HG02571 (cell line): ENCODE results near the gene WNT8A.
"Not testable (repeated sequence)": the region's sequence is repeated elsewhere in the genome, so short reads cannot be mapped to it uniquely, and the experiment has no call there.

Experiments used
- ATAC-seq: cut with Tn5 transposase; IDR thresholded peaks from one replicate; pipeline ENCODE4 v1.9.1; 2021; ENCODE audit warnings: mild to moderate bottlenecking, moderate library complexity; ENCODE audit not compliant: unreplicated experiment

The WNT8A gene, protein sequence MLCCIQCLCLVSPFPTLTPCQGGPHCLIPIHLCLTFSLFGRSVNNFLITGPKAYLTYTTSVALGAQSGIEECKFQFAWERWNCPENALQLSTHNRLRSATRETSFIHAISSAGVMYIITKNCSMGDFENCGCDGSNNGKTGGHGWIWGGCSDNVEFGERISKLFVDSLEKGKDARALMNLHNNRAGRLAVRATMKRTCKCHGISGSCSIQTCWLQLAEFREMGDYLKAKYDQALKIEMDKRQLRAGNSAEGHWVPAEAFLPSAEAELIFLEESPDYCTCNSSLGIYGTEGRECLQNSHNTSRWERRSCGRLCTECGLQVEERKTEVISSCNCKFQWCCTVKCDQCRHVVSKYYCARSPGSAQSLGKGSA

DNA sequence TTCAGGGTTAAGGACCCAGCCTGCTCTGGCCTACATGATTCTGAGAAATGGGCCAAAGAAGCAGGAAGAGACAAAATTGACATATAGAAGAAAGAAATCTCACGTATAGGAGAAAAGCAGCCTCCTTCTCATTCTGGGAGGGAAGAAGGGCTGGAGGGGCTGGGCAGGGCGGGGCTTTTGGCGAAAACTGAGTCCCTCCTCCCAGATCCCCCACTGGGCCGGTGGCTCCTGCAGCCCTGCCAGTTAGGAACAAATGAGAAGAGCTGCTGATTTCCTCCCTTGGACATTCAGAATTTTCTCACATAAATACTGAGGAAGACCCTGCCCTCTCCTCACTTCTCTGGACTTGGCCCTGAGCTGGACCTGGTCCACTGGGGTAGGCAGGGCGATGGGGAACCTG lies at the start of gene WNT8A:
TSS of gene WNT8A (plus strand) at position 332 of the 400 bp plus-strand sequence. CDS start 95 bp downstream, outside the sequence.
- ATAC-seq, result no peak

DNA sequence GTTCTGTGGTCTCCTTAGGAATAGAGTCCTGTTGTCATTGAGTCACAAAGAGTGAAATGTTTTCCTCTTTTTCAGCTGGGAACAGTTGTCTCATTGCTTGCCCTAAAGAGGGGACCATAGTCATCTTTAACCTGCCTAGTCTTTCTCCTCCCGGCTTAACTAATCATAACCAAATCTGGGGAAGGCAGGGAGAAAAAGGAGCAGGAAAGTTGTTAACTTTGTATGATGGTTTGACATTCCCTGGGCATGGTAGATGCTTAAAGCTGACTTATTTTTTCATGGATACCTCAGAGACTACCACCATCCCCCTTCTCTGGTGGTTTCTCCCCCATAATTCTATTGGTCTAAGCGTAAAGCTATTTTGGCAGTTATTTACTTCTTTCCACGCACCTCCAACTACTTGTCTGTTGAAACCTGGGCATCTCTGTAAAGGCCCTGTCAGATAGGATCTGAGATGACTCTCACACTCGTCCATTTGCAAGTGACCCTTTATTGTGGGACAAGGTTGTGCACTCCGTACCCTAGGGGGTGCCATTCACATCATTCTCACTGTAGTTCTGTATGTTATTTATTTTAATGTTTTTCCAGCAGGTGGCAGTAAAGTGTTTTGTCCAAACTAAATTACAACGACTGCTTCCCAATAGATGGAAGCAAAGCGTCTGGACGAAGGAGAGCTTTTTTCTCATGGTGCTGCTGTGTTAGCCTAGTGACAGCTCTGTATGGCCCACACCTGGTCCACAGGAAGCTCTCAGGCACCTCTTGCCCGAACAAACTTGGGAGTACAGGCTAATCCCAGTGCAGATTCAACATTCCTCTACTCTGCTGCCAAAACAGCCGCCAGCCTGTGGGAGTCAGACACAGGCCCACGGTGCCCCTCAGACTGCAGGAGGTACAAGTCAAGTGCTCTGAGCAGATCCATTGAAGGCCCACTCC lies 48.0 kb upstream of the WNT8A start:
- ATAC-seq, result no peak

DNA sequence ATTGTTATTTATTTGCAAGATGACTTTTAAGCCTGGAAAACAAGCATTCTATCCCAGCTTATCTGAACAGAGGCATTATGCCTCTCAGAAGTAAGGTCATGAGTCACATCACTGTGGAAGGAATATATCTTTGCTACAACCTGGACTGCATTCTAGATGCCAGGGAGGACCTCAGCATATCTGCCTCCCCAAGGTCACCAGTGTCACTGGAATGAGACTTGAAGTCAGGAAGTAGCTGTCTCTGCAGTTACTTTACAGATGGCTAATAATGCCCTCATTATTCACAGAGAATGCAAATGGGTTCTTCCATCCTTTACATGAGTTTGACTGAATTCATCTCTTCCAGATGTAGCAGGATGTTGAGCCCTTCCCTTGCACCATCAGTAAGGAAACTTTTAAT lies 46.6 kb upstream of the WNT8A start:
- no peak for ATAC-seq

DNA sequence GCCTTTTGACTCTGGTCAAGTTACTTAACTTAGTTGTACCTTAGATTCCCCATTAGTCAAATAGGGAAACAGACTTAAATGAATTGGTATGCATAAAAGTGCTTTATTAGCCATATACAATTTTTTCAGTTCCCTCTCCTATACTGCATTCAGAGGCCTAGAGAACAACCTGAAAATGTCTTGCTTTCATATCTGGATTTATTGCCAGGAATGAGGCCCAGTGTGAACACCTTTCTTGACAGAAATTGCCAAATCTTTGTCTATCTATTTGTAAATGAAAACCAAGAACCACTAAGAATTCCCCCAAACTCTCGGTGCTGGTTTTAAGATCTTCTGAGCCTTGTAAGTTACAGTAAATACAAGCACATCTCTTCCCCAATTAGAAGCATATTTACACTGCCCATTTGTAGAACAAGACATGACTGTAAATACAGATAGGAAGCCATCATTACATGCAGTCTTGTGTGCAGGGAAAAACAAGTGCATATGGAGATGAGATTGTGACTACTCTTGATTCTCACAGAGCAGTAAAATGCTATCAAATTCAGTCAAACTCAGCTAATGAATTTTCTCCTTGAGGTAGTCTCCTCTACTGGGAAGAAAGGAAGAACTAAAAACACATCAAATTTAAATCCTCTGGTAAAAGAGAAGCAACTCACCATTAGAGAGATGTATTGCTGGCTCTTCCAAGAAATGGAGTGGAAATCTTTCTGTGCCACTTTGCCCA lies 45.8 kb upstream of the WNT8A start:
- ATAC-seq, result no peak

DNA sequence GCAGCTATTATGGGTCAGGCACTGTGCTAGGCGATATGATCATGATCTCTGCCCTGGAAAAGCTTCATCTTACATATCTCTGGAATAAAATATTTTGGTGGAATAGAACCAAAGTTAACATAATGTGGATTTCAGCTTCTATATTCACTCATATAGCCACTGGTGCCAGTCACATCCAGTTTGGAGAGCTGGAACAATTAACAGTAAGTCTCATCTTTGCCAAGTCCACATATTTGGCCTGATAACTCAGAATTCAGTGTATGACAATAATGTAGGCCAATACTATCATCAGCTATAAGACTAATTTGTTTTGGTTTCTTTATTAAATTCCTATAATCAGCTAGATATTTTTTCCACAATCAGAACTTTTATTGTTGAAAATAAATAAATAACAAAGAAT lies 45.0 kb upstream of the WNT8A start:
- ATAC-seq, result no peak

DNA sequence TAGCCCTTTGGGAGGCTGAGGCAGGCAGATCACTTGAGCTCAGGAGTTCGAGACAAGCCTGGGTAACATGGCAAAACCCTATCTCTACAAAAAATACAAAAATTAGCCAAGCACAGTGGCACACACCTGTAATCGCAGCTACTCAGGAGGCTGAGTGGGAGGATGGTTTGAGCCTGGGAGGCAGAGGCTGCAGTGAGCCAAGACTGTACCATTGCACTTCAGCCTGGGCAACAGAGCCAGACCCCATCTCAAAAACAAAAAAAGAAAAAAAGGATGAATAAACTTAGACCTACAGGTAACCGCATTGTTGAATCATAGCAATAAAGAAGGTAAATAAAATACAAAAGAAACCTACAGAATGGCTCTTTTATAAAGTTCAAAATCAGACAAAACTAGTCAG lies 38.5 kb upstream of the WNT8A start:
- not testable (repeated sequence) for ATAC-seq

DNA sequence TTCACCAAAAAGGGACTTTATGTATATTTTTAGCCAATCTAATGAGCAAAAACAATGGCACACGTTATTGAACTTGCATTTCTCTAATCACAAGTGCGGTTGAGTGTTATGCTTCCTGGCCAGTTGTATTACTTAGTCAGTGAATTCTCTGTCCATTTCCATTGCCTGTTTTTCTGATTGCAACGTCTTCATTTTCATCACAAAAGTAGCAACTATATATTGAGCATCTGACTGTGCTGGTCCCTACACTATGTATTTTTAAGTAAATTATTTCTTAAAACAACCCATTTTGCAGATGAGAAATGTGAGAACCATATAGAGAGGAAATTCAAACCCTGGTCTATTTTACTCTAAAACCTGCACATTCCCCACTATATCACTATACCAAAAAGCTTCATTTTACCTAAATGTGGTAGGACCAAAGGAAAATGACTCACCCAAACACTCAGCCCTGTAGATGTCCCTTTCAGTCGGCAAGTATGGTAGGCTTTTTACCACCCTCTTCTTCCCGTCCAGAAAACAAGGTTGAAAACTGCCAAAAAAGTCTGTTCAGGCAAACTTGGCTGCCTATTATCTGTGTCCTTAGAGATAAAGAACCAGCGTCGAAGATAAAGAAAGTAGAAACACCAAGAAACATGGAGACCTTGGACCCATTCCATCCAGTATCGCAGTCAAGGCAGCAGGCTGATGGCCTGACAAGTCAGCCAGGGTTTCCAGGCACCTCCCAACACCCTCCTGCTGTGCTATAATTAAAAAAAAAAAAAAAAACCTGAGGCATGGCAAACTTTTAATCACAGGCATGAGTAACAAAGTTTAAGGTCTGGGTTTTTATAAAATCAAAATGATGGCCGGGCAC lies 32.2 kb upstream of the WNT8A start:
- no peak for ATAC-seq

DNA sequence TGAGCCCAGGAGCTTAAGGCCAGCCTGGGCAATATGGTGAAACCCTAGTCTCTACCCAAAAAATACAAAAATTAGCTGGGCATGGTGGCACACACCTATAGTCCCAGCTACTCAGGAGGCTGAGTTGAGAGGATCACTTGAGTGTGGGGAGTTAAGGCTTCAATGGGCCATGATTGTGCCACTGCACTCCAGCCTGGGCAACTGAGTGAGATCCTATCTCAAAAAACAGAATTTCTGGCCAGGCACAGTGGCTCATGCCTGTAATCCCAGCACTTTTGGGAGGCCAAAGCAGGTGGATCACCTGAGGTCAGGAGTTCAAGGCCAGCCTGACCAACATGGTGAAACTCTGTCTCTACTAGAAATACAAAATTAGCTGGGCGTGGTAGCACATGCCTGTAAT lies 31.1 kb upstream of the WNT8A start:
- ATAC-seq, result not testable (repeated sequence)

DNA sequence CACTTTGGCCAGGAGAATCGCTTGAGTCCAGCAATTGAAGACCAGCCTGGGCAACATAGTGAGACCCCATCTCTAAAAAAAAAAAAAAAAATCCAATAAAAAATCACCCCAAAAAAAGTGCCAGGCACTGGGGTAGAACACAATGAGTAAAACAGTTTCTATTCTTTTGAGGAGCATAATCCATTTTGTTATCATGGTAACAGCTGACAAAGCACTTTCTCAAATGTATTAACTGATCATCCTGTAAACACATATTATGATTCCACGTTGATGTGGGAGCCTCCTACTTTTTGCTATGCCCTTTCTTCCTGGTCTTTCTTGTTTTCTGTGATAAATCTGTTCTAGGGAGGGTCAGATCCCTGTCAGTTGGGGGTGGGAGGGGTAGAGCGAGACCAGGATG lies 30.3 kb upstream of the WNT8A start:
- ATAC-seq, result no peak

DNA sequence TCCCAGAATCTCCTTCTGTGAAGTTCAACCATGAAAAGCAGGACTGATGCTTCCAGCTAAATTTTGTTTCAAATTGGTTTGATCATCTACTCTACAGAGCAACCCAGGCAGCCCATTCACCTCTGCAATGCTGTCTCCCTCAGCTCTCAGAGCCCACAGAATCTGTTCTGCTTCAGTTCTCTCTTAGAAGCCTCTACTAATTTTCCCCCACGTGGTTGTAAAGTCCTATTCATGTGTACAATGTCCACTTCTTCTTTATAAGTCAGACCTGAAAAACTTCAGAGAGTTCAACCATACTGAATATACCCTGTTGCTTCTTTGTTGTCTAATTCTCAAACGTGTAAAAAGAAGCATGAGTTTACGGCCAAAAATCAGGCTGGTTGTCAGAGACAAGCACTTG lies 29.6 kb upstream of the WNT8A start:
- ATAC-seq, result no peak

DNA sequence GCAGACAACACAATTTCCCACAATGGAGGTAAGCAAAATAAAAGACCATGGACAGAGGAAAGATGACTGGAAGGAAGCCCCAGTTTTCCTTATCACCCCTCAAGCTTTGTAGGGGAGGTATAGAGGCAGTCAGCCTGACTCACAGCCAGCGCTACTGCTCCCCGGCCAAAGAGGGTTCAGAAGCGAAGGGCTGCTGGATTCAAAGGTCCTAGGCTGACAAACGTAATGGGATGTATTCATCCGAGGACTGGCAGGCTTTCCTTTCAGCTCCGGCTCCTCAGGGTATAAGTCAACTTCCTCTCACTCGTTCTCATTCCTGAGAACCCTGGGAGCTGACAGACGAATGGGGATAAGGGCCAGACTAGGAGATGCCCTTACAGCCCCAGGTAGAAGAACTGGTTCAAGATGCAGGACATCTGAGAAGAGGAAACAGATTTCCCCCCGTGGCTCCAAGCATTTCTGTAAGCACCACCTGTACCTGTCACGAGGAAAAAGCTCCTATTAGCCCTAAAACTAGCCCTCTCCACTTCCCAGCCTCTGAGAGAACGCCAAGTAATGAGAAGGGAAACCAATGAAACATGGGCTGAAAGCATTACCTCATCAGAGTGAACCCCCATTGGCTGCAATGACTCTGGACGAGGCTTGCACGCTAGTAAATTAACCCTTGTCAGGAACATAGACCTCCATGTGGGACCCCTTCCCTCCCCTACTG lies 28.8 kb upstream of the WNT8A start:
- no peak for ATAC-seq

DNA sequence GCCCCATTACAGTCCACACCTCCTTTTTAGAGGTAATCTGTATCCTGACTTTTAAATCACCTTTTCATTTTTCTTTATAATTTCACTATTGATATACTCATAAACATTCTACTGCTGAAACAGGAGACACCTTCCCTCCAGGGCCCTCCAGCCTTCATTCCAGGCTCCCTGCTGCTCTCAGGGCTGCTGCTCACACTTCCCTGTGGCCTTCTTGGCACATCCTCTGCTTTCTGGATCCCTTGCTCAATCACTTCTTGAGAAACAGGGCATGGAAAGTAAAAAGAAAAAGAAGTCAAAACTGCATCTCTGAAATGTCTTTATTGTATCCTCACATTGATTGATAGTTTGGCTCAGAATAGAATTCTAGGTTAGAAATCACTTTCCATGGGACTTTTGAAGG lies 19.3 kb upstream of the WNT8A start:
- no peak for ATAC-seq

DNA sequence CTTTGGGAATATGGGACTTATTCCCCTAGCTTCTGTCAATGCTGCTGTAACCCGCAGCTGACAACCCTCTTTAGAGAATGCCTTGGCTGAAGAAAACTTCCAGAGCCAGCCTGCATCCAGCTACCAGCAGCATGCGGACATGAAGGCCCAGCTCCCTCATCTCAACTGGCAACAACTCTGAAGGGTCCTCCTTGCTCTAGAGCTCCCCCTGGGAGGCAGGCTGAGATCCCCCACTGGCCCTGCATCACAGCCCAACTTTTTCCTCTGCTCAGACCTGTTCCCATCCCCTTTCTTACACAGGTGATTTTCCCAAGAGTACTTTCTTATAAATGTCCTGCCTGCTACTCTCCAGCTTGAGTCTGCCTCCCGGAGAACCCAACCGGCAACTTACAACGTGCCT lies 18.7 kb upstream of the WNT8A start:
- ATAC-seq, result no peak

DNA sequence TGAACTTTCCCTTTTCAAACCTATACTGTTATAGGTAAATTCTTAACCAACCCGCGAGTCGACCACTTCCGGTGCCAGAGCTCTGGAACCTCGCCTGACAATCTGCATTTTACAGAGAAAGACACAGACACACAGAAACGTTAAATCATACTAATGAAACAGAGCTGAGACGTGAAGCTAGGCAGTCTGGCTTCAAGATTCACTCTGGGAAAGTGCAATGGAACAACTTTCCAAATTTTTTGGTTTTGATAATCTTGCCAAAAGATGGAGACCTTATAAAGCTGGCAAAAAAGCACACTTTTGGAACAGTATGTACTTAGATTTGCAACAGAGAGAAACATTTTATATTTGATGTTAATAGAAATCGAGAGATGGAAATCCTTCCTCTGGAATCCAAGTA lies 15.9 kb upstream of the WNT8A start:
- no peak for ATAC-seq

DNA sequence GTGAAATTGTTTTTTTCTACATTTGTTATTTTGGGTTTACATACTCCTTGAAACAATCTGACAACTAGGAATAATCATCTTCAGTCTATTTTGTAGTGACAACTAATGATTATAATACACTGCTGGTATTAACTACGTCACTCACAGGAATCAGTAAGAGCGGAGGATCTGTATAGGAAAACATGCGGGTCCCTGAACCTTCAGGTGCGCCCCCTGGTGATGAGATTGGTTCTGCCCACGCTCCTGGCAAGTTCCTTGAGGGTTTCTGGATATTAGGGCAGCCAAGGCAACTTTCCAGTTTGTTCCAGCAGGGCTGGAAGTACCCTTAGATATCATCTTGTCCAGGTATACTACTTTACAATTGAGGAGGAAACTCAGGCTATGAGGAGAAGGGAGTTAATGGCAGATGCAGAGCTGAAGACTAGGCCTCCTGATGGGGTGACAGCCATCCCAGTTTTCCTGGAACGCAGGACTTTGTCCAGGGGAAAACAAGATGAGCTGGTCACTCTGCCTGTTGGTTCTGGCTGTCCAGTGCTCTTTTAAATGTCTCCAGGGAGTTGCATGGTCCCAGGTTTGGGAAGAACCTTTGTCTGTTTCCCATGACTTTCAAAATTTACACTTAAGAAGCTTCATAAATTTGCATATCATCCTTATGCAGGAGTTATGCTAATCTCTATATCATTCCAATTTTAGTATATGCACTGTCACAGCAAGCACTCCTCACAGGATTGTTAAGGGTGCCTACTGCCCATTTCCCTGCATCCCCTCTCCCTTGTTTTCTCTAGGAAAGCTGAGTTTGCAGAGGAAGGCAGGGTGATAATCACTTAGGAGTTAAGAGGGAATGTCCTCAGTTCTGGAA lies 14.9 kb upstream of the WNT8A start:
- no peak for ATAC-seq

DNA sequence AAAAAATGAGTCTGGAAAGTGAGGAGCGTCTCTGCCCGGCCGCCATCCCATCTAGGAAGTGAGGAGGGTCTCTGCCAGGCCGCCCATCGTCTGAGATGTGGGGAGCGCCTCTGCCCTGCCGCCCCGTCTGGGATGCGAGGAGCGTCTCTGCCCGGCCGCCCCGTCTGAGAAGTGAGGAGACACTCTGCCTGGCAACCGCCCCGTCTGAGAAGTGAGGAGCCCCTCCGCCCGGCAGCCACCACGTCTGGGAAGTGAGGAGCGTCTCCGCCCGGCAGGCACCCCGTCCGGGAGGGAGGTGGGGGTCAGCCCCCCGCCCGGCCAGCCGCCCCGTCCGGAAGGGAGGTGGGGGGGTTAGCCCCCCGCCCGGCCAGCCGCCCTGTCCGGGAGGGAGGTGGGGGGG lies 13.8 kb upstream of the WNT8A start:
- ATAC-seq, result not testable (repeated sequence)

DNA sequence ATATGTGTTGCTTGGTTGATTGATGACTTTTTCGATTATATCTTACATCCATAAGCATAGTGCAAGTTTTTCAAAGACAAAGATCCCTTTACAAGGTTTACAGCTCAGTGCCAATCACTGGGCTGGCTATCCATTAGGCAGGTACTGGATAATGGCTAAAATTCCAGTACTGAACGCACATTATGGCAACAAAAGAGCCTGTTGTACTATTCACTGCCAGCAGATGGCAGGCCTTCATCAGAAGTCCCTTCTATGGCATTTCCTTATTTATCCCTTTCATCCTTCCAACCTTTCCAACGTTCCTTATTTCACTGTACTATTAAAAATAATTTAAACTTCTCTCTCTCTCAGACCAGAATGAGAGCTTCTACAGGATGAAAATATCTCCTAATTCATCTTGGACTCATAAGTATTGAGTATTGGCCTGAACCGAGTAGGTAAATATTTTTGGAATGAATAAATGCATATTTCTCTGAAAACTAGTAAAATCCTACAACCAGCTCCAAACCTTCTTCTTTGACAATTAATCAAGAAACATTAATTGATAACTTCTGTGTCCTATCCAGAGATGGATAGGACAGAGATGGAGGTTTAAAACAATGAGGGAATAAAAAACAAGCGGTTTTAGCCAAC lies 6.7 kb upstream of the WNT8A start:
- no peak for ATAC-seq

DNA sequence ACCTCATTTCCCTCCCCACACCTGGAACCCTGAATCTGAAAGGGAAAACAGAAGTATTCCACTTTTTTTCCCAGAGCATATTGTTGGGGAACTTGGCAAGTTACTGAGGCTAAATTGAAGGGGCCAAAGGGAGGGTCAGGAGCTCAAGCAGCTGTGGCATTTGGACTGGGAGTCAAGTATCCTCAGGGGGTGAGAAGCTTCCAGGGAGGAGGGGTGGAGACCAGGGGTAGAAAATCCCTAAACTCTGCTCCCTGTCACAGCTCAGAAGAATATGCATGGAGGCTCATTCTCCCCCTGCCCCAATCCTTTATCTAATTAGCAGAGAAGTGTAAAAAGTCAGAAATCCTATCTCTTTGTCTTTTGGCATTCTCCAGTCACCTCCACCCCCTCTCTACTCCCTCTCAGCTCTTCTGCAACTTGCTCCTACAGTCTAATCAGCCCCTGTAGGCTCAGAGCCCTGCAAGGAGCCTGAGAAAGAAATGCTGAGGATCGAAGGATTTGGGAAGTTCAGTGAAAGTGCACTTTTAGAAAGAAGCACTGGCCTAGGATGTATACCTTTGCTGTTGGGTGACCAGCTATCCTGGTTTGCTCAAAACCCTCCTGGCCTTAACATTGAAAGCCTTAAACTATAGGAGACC lies 5.7 kb upstream of the WNT8A start:
- ATAC-seq, result no peak
